GM19099 (cell line): Measurements from ENCODE around the gene COL19A1.

ENCODE experiments used
- POLR2A ChIP-seq: IDR thresholded peaks from 3 replicates; pipeline ENCODE4 v1.6.1; 2011; ENCODE audit warnings: low read depth; ENCODE audit not compliant: insufficient read length; ENCODE audit errors: extremely low read depth

COL19A1 gene

GRCh38 chr6:69935079-69935478 lies 68.7 kb downstream of the COL19A1 start:
- TF ChIP-seq POLR2A = no peak

GRCh38 chr6:69936674-69937363 lies 70.5 kb downstream of the COL19A1 start:
- TF ChIP-seq POLR2A = no peak

- no peak for TF ChIP-seq POLR2A
These were observed 71.2 kb downstream of the COL19A1 start for GRCh38 chr6:69937402-69938136.

DNA sequence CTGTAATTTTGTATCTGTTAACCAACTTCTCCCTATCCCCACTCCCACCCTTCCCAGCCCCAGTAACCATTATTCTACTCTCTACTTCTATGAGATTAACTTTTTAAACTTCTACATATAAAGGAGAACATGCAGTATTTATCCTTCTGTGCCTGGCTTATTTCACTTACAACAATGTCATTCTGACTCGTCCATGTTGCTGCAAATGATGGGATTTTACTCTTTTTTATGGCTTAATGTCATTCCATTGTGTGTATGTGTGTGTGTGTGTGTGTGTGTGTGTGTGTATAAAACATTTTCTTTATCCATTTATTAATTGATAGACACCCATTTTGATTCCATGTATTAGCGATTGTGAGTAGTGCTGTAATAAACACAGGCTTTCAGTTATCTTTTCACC lies 76.1 kb downstream of the COL19A1 start:
- TF ChIP-seq POLR2A = no peak

GRCh38 chr6:69945192-69945591 lies 78.8 kb downstream of the COL19A1 start:
- no peak for TF ChIP-seq POLR2A

DNA sequence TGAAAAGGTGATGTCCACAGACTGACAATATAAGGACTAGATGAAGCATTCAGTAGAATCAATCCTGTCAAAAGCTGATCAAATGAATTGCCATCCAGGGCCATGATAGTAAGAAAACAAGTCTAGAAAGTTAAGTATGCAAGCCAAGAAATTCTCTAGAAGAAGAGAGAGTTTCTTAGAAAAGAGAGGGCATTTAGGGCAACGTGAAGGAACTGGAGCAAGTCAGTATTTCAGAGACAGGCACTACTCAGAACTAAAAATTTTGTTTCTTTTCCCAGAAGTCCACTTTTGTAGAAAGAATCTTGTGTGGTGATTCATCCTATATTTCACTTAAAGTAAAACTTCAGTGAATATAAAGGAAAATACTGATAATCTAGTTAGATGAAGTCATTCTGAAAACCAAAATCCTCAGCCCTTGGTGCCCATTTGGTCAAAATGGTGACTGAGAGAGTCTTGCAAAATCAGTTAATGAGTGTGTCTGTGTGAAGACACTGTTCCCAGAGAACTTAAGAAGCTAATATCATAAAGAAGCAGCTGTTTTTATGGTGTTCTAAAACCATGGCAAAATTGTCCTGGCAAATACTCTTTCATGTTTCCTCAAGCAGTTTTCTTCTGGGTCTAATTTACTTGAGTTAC lies 82.2 kb downstream of the COL19A1 start:
- TF ChIP-seq POLR2A = no peak

- no peak for TF ChIP-seq POLR2A
These were observed 87.1 kb downstream of the COL19A1 start for GRCh38 chr6:69953491-69953890.

DNA sequence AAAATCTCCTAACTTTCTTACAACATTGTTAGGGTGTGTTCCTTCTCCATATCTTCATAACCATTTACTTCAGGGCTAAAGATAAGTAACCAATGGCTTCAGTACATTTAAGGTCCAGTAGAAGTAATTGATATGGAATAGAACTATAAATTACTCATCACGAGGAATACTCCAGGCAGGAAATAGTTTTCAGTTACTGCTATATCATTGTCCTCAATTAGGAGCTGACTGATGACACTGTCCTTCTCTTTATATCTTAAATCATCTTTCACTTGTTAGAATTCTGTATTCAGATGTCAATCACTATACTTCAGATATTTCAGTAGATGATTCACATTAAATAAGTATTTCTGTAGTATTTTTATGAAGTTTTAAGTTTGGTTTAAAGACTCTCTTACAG lies 88.4 kb downstream of the COL19A1 start:
- TF ChIP-seq POLR2A = no peak

DNA sequence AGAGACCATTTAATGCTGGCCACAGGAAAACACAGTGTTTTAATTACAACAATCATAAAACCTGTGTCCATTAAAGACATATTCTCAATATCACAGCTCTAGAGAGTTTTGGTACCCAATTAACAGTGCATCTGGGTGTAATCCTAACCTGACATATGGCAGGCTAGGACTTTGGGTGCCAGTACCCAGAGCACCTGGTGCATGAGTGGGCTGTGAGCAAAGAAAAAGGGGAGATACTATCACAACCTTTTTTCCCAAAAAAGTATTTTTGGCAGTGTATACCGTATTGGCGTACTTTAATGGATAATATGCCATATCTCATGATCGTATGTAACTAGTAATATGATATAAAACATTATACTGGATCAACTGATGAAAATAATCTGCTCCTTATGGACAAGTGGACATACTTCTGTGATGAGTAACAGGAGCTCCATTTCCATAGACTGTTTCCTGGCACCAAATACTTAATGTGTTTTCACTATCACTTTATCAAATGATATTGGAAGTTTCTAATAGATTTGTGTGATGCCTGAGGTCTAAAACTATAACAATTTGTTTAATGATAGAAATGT lies 91.7 kb downstream of the COL19A1 start:
- no peak for TF ChIP-seq POLR2A

- TF ChIP-seq POLR2A = no peak
These were observed 92.6 kb downstream of the COL19A1 start for GRCh38 chr6:69958978-69959377.

GRCh38 chr6:69973138-69973537 lies 106.8 kb downstream of the COL19A1 start:
- TF ChIP-seq POLR2A = no peak

DNA sequence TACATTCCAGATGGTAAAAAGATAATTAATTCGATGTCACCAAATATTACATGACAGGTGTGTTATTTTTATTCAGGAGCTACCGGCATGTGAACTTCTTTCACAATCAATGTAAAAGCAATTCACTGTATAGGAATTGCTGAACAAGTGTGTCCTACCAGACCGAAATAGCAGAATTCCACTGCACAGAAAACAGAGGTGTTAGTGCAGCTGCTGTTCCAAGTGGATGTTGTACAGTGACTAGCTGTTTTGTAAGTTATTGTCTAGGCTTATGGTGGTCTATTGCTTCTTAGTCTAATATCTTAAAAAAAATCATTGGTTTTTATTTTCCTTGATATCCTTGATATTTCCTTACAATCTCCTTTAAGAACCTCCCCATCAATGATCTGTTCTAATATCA lies 107.4 kb downstream of the COL19A1 start:
- no peak for TF ChIP-seq POLR2A

DNA sequence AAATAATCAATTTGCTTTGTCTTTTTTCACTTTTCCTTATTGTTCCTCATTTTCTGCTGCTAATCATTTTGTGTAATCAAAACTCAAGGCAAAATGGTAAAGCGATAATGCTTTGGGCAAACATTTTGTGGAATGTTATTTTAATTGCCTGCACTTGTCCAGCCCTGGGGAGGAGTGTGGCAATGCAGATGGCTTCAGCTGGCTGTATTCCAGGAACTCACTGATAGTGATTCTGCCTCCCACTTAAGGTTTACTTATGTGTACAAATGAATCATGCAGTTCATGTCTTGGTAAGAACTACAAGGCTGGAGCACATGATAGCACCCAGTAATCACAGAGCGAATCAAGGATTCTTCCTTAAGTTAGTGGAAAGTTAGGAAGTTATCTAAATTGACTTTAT lies 107.8 kb downstream of the COL19A1 start:
- no peak for TF ChIP-seq POLR2A

DNA sequence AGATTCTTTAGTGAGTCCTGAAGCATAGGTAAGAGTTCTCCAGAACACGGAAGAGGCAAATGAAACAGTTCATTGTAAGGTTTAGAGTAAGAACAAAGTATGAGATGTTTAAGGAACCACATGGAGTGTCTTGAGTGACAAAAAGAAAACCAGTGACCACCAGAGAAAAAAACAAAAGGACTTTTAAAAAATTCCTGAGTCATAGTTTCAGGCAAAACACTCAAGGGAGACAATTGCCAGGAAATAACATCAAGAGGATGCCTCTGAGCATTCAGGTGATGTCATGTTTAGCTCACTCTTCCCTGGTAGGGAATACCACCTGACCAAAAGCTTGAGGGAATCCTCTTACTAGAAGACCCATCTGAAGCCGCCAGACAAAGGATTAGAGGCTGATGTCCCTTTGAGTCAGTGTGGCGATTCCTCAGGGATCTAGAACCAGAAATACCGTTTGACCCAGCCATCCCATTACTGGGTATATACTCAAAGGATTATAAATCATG lies 110.3 kb downstream of the COL19A1 start:
- TF ChIP-seq POLR2A = no peak

DNA sequence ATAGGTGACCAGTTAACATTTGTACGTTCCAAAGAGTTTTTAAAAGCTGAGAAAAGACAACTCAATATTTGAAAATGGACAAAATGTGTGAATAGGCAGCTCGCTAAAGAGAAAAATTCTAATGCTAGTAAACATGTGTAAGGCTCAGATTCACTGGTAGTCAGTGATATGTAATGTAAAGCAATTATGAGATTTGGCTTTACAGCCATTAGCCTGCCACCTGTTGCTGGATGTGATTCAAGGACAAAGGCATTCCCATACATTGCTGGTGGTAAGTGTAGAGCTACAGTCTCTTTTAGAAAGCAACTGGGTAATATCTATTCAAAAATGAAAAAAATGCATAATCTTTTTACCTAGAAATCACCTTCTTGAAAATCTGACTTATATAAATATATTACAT lies 114.3 kb downstream of the COL19A1 start:
- no peak for TF ChIP-seq POLR2A
